Right lobe of liver (tissue), 6 donors: ENCODE measurements around the gene CCDC68. TPM values are rescaled to one million over a fixed set of nuclear protein-coding genes. Genes with fewer than 3 reads are reported as not detected.
A peak's percentile ranks its signal among the peaks of the same experiment; 100 is the strongest.

Source experiments
- ATAC-seq, 4 donors: fragments of 200-7000 bp; cut with Tn5 transposase; one replicate each; pipeline ENCODE4 v1.9.1; 2020; ENCODE audit warnings: mild to moderate bottlenecking in 4 of 4, moderate library complexity in 4 of 4
- DNase-seq, 3 donors: peaks; one replicate each; pipeline ENCODE4 v3.0.0-alpha.2; 2020
- H3K27ac ChIP-seq, 3 donors: fragments of 200-600 bp; one replicate each; pipeline ENCODE4 v1.8.0; 2022
- H3K27me3 ChIP-seq, 2 donors: fragments of 200-600 bp; one replicate each; pipeline ENCODE4 v1.8.0; 2022
- H3K36me3 ChIP-seq, 4 donors: fragments of 200-600 bp; sonication (generic) in 1 of 4; one replicate each; pipeline versions ENCODE4 v1.5.1 to v1.8.0; 2017 to 2022; ENCODE audit warnings: control low read depth in 1 of 4
- H3K4me1 ChIP-seq, 4 donors: fragments of 200-600 bp; sonication (generic) in 1 of 4; one replicate each; pipeline versions ENCODE4 v1.5.1 to v1.8.0; 2017 to 2022; ENCODE audit warnings: control low read depth in 1 of 4
- H3K4me3 ChIP-seq, 3 donors: fragments of 200-600 bp; one replicate each; pipeline ENCODE4 v1.8.0; 2022
- H3K9me3 ChIP-seq, 4 donors: fragments of 200-600 bp; sonication (generic) in 1 of 4; one replicate each; pipeline versions ENCODE4 v1.5.1 to v1.8.0; 2017 to 2022; ENCODE audit warnings: control low read depth in 1 of 4
- POLR2A ChIP-seq: fragments of 450-650 bp; IDR thresholded peaks from one replicate; pipeline ENCODE4 v1.6.1; 2017; ENCODE audit warnings: antibody characterized with exemption, mild to moderate bottlenecking
- WGBS: methylation state at CpG from one replicate; pipeline ENCODE4 v1.1.6; 2018; ENCODE audit warnings: low coverage, low lambda C conversion rate; ENCODE audit not compliant: insufficient coverage; ENCODE audit errors: missing lambda C conversion rate; 5-methylcytosine and 5-hydroxymethylcytosine counted together
- intact Hi-C, 2 donors: fragments of 100-400 bp; cut with DNase I; formaldehyde crosslinking; loops; one replicate each; pipeline versions ENCODE4 v1.11.2 to v1.14.1; 2022
- total RNA-seq, 6 experiments: library from RNA; depleted of rRNA in 2 of 6; stranded (reverse); fragments of >200 nt in 2 of 6; fragmentation: NEBNext Ultra II Directional in 3 of 6; extraction: Animal tissue kit (Norgen Biotek cat#: 25700) in 3 of 6; gene quantifications; one replicate each; pipeline versions ENCODE4 v1.1.0 to v1.2.4, GENCODE V29; 2016 to 2023
- TF ChIP-seq, protein P1 (sequence below), 4 donors: fragments of 200-600 bp in 3 of 4; fragments of 450-650 bp in 1 of 4; IDR thresholded peaks; one replicate each; pipeline versions ENCODE4 v1.5.1 to v1.8.0; 2016 to 2022; ENCODE audit warnings: antibody characterized with exemption in 4 of 4, mild to moderate bottlenecking in 2 of 4
- donor health status: DM: no; HTN: yes; CAD: no.
- donor health status: DM: no; HTN: no; CAD: no.
- donor health status: DM: no; HTN: no; CAD: no.
- donor health status: DM: no; HTN: yes; CAD: no.
- donor health status: DM: no; HTN: yes; CAD: no.

CCDC68 gene
- total RNA-seq, 6 experiments from 2014 or later: 3.1 to 17.3 (median 9.3) TPM

DNA sequence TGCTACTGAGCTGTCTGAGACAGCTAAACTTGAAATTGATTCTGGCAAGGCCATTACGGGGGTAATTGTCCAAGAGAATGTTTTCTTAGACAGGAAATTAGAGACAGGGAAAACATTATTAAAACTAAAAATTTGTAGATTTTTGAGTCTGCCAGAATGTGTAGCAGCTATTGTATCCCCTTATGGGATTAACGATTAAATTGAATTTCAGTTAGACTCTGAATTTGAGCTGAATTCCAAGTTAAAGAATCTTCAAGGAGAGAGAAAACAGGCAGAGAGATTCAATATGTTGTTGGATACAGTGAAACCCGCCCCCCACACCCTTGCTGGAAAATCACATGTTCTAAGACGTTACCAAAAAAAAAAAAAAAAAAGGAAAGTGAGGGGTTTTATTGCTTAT is 32.7 kb upstream of the CCDC68 start:
- Histone ChIP-seq H3K9me3 (no peaks in the 10 kb centered on the region), H3K4me3 (no peak overlapping the region), H3K4me1 (no peaks in the 10 kb centered on the region), H3K36me3 (no peaks in the 10 kb centered on the region), H3K27ac (no peak overlapping the region), H3K27me3 (no peaks in the 10 kb centered on the region)
- intact Hi-C loops: no loop called here
- TF ChIP-seq, protein P1, sequence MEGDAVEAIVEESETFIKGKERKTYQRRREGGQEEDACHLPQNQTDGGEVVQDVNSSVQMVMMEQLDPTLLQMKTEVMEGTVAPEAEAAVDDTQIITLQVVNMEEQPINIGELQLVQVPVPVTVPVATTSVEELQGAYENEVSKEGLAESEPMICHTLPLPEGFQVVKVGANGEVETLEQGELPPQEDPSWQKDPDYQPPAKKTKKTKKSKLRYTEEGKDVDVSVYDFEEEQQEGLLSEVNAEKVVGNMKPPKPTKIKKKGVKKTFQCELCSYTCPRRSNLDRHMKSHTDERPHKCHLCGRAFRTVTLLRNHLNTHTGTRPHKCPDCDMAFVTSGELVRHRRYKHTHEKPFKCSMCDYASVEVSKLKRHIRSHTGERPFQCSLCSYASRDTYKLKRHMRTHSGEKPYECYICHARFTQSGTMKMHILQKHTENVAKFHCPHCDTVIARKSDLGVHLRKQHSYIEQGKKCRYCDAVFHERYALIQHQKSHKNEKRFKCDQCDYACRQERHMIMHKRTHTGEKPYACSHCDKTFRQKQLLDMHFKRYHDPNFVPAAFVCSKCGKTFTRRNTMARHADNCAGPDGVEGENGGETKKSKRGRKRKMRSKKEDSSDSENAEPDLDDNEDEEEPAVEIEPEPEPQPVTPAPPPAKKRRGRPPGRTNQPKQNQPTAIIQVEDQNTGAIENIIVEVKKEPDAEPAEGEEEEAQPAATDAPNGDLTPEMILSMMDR (IDR thresholded peaks at IDR 0.05): no peak
- no peak for TF ChIP-seq POLR2A
- DNase-seq: no peak
- 51% methylated on average over 4 of the region's 4 CpGs for WGBS
- no peak for ATAC-seq

DNA sequence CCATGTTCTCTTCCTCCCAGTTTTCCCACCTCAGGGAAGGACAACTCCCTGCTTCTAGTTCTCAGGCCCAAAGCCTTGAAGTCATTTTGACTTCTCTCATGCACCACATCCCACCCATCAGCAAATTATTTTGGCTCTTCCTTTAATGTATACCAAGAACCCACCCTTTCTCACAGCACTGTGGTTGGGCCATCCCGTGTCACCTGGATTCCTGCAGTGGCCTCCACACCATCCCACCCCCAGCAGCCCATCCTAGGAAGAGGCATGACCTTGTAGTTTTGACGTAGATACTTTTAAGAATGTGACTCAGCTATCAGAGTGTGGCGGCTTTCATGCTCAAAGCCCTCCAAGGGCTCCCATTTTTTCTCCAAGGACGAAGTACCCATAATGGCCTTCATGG is 25.6 kb upstream of the CCDC68 start:
- H3K27ac ChIP-seq: no peak overlapping the region
- no peak for ATAC-seq
- no peak overlapping the region for H3K4me3 ChIP-seq
- intact Hi-C loops: loop anchor here (10.0 kb wide), 2 partner anchors 300 to 310 kb away; no protein-coding TSS in a partner anchor
- H3K4me1 ChIP-seq: no peaks in the 10 kb centered on the region
- no peaks in the 10 kb centered on the region for H3K9me3 ChIP-seq
- H3K36me3 ChIP-seq: no peaks in the 10 kb centered on the region
- no peaks in the 10 kb centered on the region for H3K27me3 ChIP-seq
- no peak for DNase-seq
- WGBS: 78% methylated on average over 4 of the region's 4 CpGs
- TF ChIP-seq POLR2A: no peak
- TF ChIP-seq, protein P1 (IDR thresholded peaks at IDR 0.05): no peak

DNA sequence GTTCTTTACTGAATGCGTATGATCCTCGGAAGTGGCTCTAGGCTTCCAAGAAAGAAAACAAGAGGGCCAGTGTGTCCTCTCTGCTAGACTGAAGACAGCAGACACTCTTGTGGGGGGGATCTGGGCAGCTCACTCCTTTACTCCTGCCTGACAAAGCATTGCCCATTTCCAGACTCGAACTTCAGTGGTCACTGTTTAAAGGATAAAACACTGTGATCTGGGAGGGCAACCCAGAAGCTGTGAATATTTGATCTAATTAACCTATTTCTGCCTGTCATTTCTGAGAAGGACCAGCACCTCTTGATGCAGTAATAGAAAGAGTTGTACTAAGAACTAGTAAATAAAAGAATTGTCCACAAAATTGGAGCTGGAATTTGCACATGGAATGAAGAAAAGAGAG is 24.5 kb upstream of the CCDC68 start:
- Histone ChIP-seq H3K4me1 (no peaks in the 10 kb centered on the region), H3K27ac (no peak overlapping the region), H3K36me3 (no peaks in the 10 kb centered on the region), H3K4me3 (no peak overlapping the region), H3K27me3 (no peaks in the 10 kb centered on the region), H3K9me3 (no peaks in the 10 kb centered on the region)
- no peak for ATAC-seq
- no peak for DNase-seq
- TF ChIP-seq, protein P1 (IDR thresholded peaks at IDR 0.05): no peak
- TF ChIP-seq POLR2A: no peak
- intact Hi-C loops: loop anchor here (10.0 kb wide), 2 partner anchors 299 to 309 kb away; no protein-coding TSS in a partner anchor
- WGBS: 68% methylated on average over 3 of the region's 3 CpGs

DNA sequence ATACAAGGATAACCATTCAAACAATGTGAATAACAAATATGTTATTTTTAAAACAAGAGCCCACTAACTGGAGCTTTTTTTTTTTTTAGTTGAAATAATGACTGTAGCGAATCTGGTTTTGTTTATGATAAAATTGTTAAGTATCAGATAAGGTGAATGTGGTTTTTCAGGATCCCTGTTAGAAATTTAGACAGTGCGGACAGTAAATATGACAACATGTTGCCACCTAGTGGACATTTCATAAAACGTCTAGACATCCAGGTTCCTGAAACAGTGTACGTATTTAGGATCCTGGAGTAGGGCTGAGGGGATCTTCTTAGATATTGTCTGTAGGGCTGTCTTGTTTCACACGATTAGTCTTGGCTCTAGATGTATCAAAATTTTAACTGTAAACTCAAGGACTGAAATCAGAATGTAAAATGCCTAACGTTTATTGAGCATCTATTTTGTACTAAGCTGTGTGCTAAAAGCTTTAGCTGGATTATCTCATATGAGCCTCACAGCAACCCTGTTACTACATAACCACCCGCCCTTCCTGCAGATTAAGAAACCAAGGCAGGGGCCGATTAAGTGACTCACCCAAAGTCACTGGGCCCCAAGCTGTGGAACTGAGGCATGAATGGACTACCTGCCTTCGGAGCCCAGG is 23.9 kb upstream of the CCDC68 start:
- peak; percentile 82 to 92 (median 85) for ATAC-seq
- Histone ChIP-seq H3K27ac (no peak overlapping the region), H3K4me3 (no peak overlapping the region), H3K27me3 (no peaks in the 10 kb centered on the region), H3K36me3 (no peaks in the 10 kb centered on the region), H3K4me1 (no peaks in the 10 kb centered on the region), H3K9me3 (no peaks in the 10 kb centered on the region)
- DNase-seq: no peak
- TF ChIP-seq, protein P1 (IDR thresholded peaks at IDR 0.05): peak; percentile 63 to 81 (median 69)
- TF ChIP-seq POLR2A: no peak
- WGBS: 7% methylated on average over 7 of the region's 9 CpGs
- intact Hi-C loops: loop anchor here (10.0 kb wide), 2 partner anchors 298 to 308 kb away; no protein-coding TSS in a partner anchor
